IMR-90 (cell line): ENCODE results near the gene CDH13. TPM values are rescaled to one million over a fixed set of nuclear protein-coding genes. Genes with fewer than 3 reads are reported as not detected.
A peak's percentile ranks its signal among the peaks of the same experiment; 100 is the strongest.

ENCODE experiments used
- CEBPB ChIP-seq: IDR thresholded peaks from 2 replicates; pipeline ENCODE4 v1.6.1; 2012; ENCODE audit warnings: low read depth, low read length, improper control_type of control experiment
- CTCF ChIP-seq: conservative IDR thresholded peaks from 2 replicates; pipeline ENCODE4 v1.5.1; 2012; ENCODE audit warnings: mild to moderate bottlenecking, low read depth, low read length, improper control_type of control experiment
- polyA plus RNA-seq, 3 experiments: library from polyadenylated mRNA; depleted of rRNA; stranded (reverse); fragments of >200 nt; gene quantifications; 2 replicates each; pipeline ENCODE4 v1.2.3, GENCODE V29; 2012; ENCODE audit warnings: low replicate concordance in 1 of 3
- total RNA-seq: library from RNA; depleted of rRNA; stranded (reverse); fragments of >200 nt; gene quantifications from 2 replicates; pipeline ENCODE4 v1.2.3, GENCODE V29; 2012

CDH13 gene
- total and polyA plus RNA-seq, 2 of the 4 experiments (the other 2 are of a cell fraction), result 61.6 to 74.7 TPM

DNA sequence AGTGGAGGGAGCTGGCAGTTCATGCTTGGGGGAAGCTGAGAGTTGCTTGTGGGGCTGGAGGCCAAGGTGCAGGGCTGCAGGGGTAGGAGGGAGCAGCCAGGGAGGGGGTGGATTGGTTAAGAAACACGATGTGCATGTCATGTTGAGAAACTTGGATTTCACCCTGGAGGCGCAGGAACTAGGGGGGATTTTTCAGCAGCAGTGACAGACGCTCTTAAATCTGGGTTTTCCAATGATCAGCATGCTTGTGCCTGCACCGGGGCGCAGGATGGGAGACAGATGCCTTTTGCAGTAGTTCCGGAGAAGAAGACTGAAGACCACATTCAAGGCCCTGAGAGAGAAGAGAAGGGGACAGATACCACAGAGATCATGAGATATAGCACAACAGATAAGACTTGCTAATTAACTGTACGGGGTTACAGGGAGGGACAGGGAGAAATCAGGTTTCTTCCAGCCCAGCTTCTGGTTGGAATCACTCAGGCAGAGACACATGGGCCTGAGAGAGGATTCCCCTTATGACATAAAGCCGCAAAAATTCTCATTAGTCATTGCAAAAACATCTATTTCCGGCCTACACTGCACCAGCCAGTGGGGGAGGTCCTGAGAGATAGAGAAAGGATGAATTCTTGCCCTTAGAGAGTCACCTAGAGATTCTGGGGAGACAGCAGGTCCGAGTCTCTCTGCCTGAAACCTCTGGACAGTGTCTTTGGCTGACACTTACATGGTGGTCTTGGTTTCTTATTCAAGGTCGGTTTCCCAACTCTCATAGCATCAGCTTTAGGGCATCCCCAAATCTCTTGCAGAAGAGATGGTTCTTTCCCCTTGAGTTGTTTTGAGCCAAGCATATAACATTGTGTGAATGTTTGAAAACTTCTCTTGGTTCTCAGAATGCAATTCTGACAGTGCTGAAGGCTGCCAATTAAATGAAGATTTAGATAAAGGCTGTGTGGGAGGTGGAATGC, 27.1 kb downstream of the CDH13 start (continued):
- no peak for TF ChIP-seq CTCF
- TF ChIP-seq CEBPB, result peak; percentile 6; the same call in 1 of the 2 replicates
